ENCODE data around the gene UBE2L5. TPM values are rescaled to one million over a fixed set of nuclear protein-coding genes. Genes with fewer than 3 reads are reported as not detected.

Gene UBE2L5
- total and polyA plus RNA-seq, 2 of the 4 experiments (the other 2 are of a cell fraction), result 0.18 TPM; not detected in 1

- intact Hi-C loops (cut with micrococcal nuclease) (no loop called here), dilution Hi-C loops (cut with HindIII; ENCODE audit: low sequenced_read_pairs, unreplicated experiment) (no loop called here), in situ Hi-C loops (cut with MboI; ENCODE audit: low sequenced_read_pairs) (no loop called here)
- H3K9me1 ChIP-seq (ENCODE audit: insufficient read depth, low read length), result peaks cover 3% of the 10 kb centered on the region; the same call in 1 of the 2 replicates
- H3K27me3 ChIP-seq (ENCODE audit: control insufficient read depth, insufficient read depth, low read length), result no peaks in the 10 kb centered on the region
- 100% methylated on average over 2 of the region's 9 CpGs; no CpG with 5 or more reads in 1 of the 2 experiments for WGBS, 2 experiments (ENCODE audit: extremely low coverage in 2 of 2, insufficient read length in 1 of 2)
- no peak overlapping the region for H3K18ac ChIP-seq (ENCODE audit: low read depth, low read length)
- H3K4ac ChIP-seq (ENCODE audit: low read depth, low read length), result no peak overlapping the region
- H3K4me1 ChIP-seq (ENCODE audit: control insufficient read depth, insufficient read depth, low read length), result peaks cover 8% of the 10 kb centered on the region
- no peaks in the 10 kb centered on the region for H4K20me1 ChIP-seq (ENCODE audit: insufficient read depth, low read length)
- no TSS peak for BruUV-seq (replicated peaks)
- POLR2A ChIA-PET (ENCODE audit: unreplicated experiment), result no interaction called here
- H3K9me3 ChIP-seq (ENCODE audit: control insufficient read depth, insufficient read depth, low read length), result no peaks in the 10 kb centered on the region
- no peaks in the 10 kb centered on the region for H3K79me1 ChIP-seq (ENCODE audit: low read depth in 1 of 2, low read length in 2 of 2)
- H3K36me3 ChIP-seq (ENCODE audit: control insufficient read depth, insufficient read depth, low read length), result no peaks in the 10 kb centered on the region
- H3K27ac ChIP-seq (ENCODE audit: insufficient read depth, low read length), result no peak overlapping the region
- H4K8ac ChIP-seq (ENCODE audit: low read depth in 2 of 2, low read length in 2 of 2), result no peak overlapping the region
- no peak overlapping the region for H4K91ac ChIP-seq (ENCODE audit: insufficient read depth, low read depth, low read length)
- no peak overlapping the region for H3K9ac ChIP-seq (ENCODE audit: low read depth, low read length)
- no peak overlapping the region for H4K5ac ChIP-seq (ENCODE audit: low read depth, low read length)
- no peak overlapping the region for H2AFZ ChIP-seq (replicated peaks; ENCODE audit: low read length, poor library complexity)
- H2BK20ac ChIP-seq (ENCODE audit: low read depth, low read length), result no peak overlapping the region; the same call in 1 of the 2 replicates
- H2AK5ac ChIP-seq (ENCODE audit: low read depth, low read length), result 0 out of 2 replicates have a peak overlapping the region, but pooled peaks have one; percentile 13
- no peak for DNase-seq
- H2BK5ac ChIP-seq (ENCODE audit: low read depth, low read length, poor library complexity, severe bottlenecking), result no peak overlapping the region
- CTCF ChIA-PET, result interaction anchor here (1.7 kb wide), 1 partner anchor 20 kb away, joined by 3 read pairs; no protein-coding TSS in a partner anchor
- no peak overlapping the region for H3K14ac ChIP-seq (replicated peaks; ENCODE audit: low read depth, low read length)
- no peak for ATAC-seq (ENCODE audit: low read depth)
- TF ChIP-seq SMC3 (IDR thresholded peaks at IDR 0.05; ENCODE audit: low read depth, low read length) (no peak), NFE2L2 (IDR thresholded peaks at IDR 0.05; ENCODE audit: low read depth, low read length) (no peak), RFX5 (IDR thresholded peaks at IDR 0.05; ENCODE audit: low read depth, low read length) (no peak), MXI1 (IDR thresholded peaks at IDR 0.05; ENCODE audit: borderline replicate concordance, low read depth, low read length) (no peak), USF2 (IDR thresholded peaks at IDR 0.05; ENCODE audit: low read depth, low read length) (no peak), POLR2A (IDR thresholded peaks at IDR 0.05; ENCODE audit: low read depth, low read length) (no peak), CHD1 (IDR thresholded peaks at IDR 0.05; ENCODE audit: low read depth, low read length) (no peak), MAFK (IDR thresholded peaks at IDR 0.05; ENCODE audit: low read depth, low read length) (no peak)
- H3K23ac ChIP-seq (ENCODE audit: low read depth, low read length), result no peak overlapping the region
- no peak overlapping the region for H3K56ac ChIP-seq (ENCODE audit: extremely low read depth, insufficient read depth, low read length)
- peak overlapping the region; percentile 5 for H2AK9ac ChIP-seq (replicated peaks; ENCODE audit: low read depth, low read length, poor library complexity)
- H2BK120ac ChIP-seq (ENCODE audit: low read depth, low read length), result no peak overlapping the region
- H3K4me3 ChIP-seq (ENCODE audit: insufficient read depth, low read depth, low read length), result no peak overlapping the region
- no peak overlapping the region for H3K4me2 ChIP-seq (ENCODE audit: low read depth, low read length)
- no peak overlapping the region for H2BK15ac ChIP-seq (ENCODE audit: low read depth, low read length)
Measured at GRCh38 chr13:30391956-30392680, 30.2 kb upstream of the UBE2L5 start.
